GM19043 (cell line): Measurements from ENCODE around the gene RFFL.
"Not testable (repeated sequence)": the region's sequence is repeated elsewhere in the genome, so short reads cannot be mapped to it uniquely, and the experiment has no call there.

Source experiments
- ATAC-seq: cut with Tn5 transposase; IDR thresholded peaks from one replicate; pipeline ENCODE4 v1.9.1; 2021; ENCODE audit warnings: low read depth; ENCODE audit not compliant: unreplicated experiment

Gene RFFL

DNA sequence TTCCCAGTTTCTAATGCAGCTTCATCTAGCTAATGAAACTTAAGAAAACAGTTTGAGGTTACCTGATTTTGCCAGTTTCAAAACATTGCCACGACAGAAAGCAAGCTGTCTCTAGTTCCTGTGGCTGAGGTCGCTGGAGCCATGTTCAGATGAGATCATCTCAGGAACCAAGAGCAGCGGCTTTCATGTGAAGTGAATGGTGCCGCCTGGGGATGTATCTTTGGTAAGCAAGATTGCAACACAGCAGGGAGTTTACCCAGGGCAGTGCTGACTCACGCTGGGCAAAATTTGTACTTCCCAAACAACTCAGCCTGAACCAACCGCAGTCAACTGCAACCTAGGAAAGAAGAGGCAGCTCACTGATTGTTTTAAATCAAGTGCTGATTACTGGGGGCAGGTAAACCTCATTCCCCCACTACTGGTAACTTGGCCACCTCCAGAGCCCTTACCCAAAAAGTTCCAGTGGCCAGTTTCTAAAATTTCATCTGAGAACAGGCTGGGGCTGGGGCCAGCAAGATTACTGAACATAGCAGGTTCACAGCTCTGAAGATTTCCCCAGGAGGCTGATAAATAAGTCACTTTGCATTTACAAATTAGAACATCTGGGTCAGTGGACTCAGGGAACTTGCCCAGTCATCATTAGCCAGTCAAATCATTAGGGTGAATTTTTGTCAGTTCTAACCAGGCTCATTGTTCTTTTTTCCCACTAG is at the start of gene RFFL:
Gene RFFL, minus strand, starts transcription at position 194 of the 710 bp plus-strand sequence. CDS start 37,154 bp downstream, outside the sequence.
- ATAC-seq: peak; percentile 87

GRCh38 chr17:35110791-35111190 is 47.3 kb upstream of the RFFL start:
- ATAC-seq: not testable (repeated sequence)

- no peak for ATAC-seq
Observed at GRCh38 chr17:35104844-35105450, 41.4 kb upstream of the RFFL start.

DNA sequence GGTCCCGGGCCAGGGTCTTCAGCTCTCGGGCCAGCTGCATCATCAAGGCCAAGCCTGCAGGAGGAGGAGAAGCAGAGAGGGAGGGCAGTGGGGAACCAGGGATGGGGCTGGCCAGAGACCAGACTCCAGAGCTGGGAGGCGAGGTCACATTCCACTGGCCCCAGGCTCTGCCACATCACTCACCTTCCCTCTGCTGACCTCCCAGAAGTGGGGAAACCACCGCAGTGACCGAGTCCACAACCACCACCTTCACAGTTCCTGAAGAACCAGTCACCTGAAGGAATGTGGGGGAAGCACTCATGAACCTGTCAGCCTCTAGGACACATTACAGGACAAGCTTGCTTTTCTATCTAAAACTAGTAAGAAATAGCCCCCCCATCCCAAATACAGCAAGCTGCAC is 39.8 kb upstream of the RFFL start:
- no peak for ATAC-seq

DNA sequence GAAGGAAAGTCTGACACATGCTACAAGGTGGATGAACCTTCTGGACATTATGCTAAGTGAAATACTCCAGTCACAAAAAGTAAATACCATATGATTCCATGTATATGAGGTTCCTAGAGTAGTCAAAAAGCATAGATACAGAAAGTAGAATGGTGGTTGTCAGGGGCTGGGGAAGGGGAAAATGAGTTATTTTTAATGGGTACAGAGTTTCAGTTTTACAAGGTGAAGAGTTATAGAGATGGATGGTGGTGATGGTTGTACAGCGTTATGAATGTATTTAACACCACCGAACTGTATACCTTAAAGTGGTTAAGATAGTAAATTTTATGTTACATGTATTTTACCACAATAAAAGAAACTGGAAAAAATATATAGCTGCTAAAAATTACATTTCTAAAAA is 38.2 kb upstream of the RFFL start:
- no peak for ATAC-seq

DNA sequence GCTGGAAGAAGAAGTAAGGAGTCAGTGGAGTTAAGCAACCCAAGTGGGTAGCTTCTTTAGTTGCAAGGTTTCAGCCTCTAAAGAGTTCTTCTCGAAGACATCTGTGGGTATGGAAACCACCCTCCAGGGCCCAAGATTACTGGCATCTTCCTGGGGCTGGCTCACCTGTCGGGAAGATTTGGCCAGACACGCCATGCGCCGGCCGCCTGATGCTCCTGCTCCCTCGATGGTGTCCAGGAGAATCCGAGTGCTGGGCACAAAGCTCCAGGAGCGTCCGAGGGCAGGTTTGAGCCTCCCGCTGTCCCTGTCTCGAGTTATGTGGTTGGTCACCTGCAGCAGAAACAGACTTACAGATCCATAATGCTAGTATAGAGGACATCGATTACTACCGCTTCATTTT is 37.5 kb upstream of the RFFL start:
- ATAC-seq: no peak

DNA sequence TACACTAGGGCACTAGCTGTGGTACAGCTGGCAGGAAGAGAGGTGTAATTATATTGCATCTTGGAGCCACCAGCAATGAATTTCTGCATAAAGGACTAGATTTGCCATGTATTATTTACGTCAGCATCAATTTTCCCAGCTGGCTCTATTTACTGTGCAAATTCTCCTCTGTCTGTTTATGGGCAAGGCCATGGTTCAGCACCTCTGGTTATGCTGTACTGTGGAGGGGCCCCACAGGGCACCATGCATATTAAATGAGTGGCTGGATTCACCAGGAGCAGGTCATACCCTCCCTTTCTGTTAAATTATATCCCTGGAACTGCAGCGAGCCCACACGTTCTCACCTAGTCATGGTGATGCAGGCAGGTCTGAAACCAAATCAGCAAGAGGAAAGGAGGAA is 36.4 kb upstream of the RFFL start:
- ATAC-seq: no peak

GRCh38 chr17:35097776-35098175 is 34.3 kb upstream of the RFFL start:
- ATAC-seq: no peak

DNA sequence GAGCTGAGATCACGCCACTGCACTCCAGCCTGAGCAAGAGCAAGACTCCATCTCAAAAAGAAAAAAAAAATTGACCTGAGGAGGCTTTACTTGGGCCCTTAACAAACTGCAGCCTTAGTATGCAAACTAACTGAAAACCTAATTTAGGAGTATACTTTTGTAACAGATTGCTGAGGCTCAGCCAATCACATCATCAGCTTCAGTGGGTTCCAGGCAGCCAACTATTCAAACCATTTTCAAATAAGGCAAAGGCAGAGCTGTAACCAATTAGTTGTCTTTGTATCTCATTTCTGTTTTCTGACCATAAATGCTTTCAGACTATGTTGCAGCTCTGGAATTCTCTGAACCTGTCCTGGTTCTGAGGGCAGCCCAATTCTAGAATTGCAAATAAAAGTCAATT is 32.2 kb upstream of the RFFL start:
- no peak for ATAC-seq

GRCh38 chr17:35094902-35095301 is 31.4 kb upstream of the RFFL start:
- ATAC-seq: no peak

DNA sequence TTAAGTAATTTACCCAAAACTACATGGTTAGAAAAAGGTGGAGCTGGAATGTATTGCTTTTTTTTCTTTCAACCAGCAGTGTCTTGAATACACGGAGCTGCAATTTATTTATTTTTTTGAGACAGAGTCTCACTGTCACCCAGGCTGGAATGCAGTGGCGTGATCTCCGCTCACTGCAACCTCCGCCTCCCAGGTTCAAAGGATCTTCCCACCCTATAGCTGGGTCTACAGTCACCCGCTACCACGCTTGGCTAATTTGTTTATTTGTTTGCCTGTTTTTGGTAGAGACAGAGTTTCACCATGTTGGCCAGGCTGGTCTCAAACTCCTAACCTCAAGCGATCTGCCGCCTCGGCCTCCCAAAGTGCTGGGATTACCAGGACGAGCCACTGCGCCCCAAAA is 27.2 kb upstream of the RFFL start:
- ATAC-seq: not testable (repeated sequence)

- ATAC-seq: peak; percentile 14
Observed at GRCh38 chr17:35089586-35090296, 26.2 kb upstream of the RFFL start.

GRCh38 chr17:35088881-35089585 is 25.5 kb upstream of the RFFL start:
- ATAC-seq: peak; percentile 66

GRCh38 chr17:35088356-35088880 is 24.9 kb upstream of the RFFL start:
- no peak for ATAC-seq

GRCh38 chr17:35087731-35088355 is 24.3 kb upstream of the RFFL start:
- no peak for ATAC-seq

DNA sequence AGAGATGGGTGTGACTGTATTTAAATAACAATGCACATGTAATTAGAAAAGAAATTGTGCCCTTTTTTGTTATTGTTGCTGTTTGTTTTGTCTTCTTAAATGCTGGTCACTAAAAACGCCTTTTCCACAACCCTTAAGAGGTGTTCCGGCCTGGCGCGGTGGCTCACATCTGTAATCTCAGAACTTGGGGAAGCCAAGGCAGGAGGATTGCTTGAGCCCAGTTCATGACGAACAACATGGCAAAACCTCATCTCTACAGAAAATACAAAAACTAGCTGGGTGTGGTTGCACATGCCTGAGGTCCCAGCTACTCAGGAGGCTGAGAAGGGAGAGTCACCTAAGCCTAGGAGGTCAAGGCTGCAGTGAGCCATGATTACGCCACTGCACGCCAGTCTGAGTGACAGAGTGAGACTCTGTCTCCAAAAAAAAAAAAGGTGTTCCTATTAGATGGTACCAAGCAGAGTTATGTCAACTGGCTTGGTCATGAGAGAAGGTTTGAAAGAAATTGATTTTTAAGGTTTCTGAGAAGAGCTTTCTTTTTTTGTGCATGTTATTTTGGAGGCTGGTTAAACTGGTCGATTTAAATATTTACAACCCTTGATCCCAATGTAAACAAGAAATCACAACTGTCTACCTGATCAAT is 23.5 kb upstream of the RFFL start:
- ATAC-seq: no peak

DNA sequence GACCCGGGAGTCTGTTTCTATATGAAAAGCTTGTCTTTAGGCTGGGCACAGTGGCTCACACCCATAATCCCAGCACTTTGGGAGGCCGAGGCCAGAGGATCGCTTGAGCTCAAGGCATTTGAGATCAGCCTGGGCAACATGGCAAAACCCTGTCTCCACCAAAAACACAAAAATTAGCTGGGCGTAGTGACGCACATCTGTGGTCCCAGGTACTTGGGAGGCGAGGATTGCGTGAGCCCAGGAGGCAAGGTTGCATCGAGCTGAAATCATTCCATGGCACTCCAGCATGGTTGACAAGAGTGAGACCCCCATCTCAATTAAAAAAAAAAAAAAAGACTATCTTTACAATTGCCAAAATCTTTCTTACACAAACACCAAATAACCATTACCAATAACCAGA is 22.7 kb upstream of the RFFL start:
- no peak for ATAC-seq

DNA sequence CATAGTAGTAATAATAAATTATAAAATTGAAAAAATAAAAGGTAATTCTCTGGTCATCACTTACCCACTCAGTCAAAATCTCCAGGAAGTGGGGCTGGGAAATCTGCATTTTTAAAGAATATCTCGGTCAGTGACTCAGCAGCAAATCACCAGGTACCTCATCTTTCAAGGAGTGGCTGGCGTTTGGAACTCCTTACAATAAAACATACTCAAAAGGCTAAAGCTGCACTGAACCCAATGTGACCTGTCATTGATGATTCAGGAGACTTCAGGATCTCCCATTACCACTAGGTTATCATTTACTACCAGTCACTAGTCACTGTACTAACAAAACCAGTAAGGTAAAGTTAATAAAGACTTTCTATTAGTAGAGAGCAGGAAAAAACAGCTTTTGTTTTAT is 21.5 kb upstream of the RFFL start:
- ATAC-seq: no peak

DNA sequence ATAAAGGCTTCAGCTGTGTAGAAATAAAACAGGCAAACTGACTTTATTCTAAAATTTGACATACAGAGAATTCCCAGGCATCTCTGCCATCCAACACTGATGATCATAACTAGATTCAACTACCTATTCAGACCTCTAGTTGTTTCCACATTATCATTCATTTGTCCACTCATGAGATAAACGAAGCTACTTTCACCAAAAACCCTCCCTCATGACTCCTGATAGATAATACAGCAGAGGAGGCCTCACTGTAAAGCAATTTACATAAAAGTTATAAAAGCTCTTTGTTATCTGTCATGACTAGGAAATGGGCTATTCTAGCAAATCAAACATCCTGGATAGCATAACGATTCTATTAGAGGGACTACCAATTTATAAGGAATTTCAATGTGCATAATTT is 19.6 kb upstream of the RFFL start:
- ATAC-seq: no peak

DNA sequence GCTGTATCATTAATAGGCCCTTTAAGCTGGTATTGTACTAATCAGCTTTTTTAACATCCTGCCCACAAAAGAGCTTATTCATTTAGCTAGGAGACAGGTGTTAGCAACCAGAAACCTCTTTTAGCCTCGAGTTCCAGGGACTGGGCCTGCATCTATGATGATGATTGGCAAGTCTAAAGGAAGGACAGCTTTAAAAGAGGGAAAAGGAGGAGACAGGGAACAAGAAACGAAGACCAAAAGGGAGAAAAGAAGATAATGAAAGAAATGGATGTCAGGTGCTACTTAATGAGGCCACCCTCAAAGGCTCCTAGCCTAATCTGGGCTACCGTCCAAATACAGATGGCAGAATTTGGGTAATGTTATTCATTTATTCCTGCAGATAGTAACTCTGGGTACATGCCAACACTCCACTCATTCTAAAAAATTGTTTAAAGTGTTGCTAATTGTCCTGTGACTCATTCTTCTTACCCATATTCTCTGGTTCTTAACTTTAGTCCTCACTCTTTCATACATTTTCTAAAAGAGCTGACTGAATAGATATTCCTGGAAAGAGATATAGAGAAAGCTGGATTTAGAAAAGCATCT is 18.7 kb upstream of the RFFL start:
- no peak for ATAC-seq
